ENCODE results near the gene UBR1.

Gene UBR1

DNA sequence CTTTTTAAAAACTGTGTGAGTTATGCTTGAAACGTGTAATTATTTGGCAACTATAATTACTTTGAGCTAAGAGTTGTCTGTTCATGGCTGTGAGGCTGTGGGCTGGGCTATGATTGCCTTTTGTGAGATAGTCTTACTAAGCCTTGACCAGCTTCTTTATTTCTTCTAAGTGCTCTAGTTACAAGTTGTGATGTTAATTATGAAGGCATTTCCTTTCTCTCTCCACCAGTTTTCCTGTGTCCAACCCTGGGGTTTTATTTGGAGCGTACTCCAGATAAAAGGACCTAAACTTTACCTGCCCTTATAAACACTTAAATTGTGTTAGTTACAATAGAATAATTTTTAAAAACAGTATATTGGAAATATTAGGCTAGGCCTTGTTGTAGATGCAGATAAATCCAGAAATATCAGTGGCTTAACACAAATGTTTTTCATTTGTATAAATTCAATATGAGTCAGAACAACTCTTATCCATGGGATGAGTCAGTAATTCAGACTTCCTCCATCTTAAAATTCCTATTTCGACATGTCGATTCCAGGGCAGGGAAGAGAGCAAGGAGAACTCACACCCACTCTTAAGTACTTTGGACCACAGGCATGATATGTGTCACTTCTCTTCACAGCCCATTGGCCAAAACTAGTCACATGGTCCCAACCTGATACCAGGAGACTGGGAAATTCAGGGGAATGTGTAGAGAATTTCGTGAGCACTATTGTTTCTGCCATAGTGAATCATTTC, 44.5 kb upstream of the UBR1 start:
- no peak overlapping the region for H3K27ac ChIP-seq (replicated peaks)
- no peaks in the 10 kb centered on the region for H3K27me3 ChIP-seq (ENCODE audit: insufficient read depth, poor library complexity, severe bottlenecking)
- no peak overlapping the region for H3K4me3 ChIP-seq (replicated peaks; ENCODE audit: insufficient read depth, low read length)
- DNase-seq (ENCODE audit: low read depth in 1 of 2, low spot score in 1 of 2): no peak
- no peak for TF ChIP-seq GABPA (IDR thresholded peaks at IDR 0.05; ENCODE audit: low read depth)
- TF ChIP-seq, protein P1, sequence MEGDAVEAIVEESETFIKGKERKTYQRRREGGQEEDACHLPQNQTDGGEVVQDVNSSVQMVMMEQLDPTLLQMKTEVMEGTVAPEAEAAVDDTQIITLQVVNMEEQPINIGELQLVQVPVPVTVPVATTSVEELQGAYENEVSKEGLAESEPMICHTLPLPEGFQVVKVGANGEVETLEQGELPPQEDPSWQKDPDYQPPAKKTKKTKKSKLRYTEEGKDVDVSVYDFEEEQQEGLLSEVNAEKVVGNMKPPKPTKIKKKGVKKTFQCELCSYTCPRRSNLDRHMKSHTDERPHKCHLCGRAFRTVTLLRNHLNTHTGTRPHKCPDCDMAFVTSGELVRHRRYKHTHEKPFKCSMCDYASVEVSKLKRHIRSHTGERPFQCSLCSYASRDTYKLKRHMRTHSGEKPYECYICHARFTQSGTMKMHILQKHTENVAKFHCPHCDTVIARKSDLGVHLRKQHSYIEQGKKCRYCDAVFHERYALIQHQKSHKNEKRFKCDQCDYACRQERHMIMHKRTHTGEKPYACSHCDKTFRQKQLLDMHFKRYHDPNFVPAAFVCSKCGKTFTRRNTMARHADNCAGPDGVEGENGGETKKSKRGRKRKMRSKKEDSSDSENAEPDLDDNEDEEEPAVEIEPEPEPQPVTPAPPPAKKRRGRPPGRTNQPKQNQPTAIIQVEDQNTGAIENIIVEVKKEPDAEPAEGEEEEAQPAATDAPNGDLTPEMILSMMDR (IDR thresholded peaks at IDR 0.05; ENCODE audit: insufficient read depth, low read length): no peak
- TF ChIP-seq POLR2AphosphoS5 (IDR thresholded peaks at IDR 0.05; ENCODE audit: low read depth): no peak
- TF ChIP-seq, protein P2, sequence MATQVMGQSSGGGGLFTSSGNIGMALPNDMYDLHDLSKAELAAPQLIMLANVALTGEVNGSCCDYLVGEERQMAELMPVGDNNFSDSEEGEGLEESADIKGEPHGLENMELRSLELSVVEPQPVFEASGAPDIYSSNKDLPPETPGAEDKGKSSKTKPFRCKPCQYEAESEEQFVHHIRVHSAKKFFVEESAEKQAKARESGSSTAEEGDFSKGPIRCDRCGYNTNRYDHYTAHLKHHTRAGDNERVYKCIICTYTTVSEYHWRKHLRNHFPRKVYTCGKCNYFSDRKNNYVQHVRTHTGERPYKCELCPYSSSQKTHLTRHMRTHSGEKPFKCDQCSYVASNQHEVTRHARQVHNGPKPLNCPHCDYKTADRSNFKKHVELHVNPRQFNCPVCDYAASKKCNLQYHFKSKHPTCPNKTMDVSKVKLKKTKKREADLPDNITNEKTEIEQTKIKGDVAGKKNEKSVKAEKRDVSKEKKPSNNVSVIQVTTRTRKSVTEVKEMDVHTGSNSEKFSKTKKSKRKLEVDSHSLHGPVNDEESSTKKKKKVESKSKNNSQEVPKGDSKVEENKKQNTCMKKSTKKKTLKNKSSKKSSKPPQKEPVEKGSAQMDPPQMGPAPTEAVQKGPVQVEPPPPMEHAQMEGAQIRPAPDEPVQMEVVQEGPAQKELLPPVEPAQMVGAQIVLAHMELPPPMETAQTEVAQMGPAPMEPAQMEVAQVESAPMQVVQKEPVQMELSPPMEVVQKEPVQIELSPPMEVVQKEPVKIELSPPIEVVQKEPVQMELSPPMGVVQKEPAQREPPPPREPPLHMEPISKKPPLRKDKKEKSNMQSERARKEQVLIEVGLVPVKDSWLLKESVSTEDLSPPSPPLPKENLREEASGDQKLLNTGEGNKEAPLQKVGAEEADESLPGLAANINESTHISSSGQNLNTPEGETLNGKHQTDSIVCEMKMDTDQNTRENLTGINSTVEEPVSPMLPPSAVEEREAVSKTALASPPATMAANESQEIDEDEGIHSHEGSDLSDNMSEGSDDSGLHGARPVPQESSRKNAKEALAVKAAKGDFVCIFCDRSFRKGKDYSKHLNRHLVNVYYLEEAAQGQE (IDR thresholded peaks at IDR 0.05; ENCODE audit: insufficient replicate concordance, low read depth): no peak
- TF ChIP-seq SPI1 (IDR thresholded peaks at IDR 0.05; ENCODE audit: borderline replicate concordance, low read depth): no peak

DNA sequence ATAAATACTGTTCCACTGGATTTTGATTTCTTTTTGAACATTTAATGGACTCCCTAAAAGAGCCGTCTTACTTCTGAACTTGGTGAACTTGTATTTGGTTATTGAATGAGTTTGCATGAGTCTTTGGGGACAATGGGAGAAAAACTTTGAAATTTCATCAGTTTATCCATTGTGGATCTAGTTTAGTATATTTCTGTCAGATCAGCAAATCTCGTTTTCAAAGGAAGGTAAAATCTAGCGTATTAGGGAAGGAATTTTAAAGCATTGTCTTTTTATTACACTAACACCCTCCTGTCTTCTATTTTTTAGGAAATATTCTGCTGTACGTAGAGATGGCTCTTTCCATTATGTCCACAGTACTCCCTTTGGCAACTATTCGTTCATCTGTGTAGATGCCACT, 40.3 kb upstream of the UBR1 start:
- H3K27ac ChIP-seq (replicated peaks): no peak overlapping the region
- no peak for DNase-seq (ENCODE audit: low read depth in 1 of 2, low spot score in 1 of 2)
- no peak for TF ChIP-seq GABPA (IDR thresholded peaks at IDR 0.05; ENCODE audit: low read depth)
- TF ChIP-seq, protein P2 (IDR thresholded peaks at IDR 0.05; ENCODE audit: insufficient replicate concordance, low read depth): no peak
- TF ChIP-seq SPI1 (IDR thresholded peaks at IDR 0.05; ENCODE audit: borderline replicate concordance, low read depth): no peak
- TF ChIP-seq POLR2AphosphoS5 (IDR thresholded peaks at IDR 0.05; ENCODE audit: low read depth): no peak
- TF ChIP-seq, protein P1 (IDR thresholded peaks at IDR 0.05; ENCODE audit: insufficient read depth, low read length): no peak

DNA sequence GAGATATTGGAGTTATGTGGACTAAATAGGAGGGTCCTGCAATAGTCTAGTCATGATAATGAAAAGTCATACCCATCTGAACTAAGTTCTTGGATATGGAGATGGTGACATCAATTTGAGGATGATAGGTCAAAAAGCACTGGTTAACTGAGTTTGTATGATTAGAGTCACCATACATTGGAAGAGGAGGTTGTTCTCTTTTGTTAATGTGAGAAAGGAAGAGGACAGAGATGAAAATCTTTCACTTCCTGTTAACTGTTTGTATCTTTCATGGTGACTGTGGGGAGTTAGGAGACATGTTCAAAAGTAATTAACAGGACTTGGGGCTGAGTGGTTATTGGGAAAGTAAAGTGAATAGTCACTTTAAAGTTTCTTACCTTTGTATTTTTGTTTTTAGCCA, 38.7 kb upstream of the UBR1 start:
- no peak for DNase-seq (ENCODE audit: low read depth in 1 of 2, low spot score in 1 of 2)
- Histone ChIP-seq H3K27ac (replicated peaks) (no peak overlapping the region), H3K27me3 (ENCODE audit: insufficient read depth, poor library complexity, severe bottlenecking) (no peaks in the 10 kb centered on the region), H3K4me3 (replicated peaks; ENCODE audit: insufficient read depth, low read length) (no peak overlapping the region)
- TF ChIP-seq POLR2AphosphoS5 (IDR thresholded peaks at IDR 0.05; ENCODE audit: low read depth): no peak
- TF ChIP-seq SPI1 (IDR thresholded peaks at IDR 0.05; ENCODE audit: borderline replicate concordance, low read depth): peak; percentile 50; the same call in 1 of the 2 replicates

More for the DNA sequence above, 40.3 kb upstream of the UBR1 start:
- Histone ChIP-seq H3K27me3 (ENCODE audit: insufficient read depth, poor library complexity, severe bottlenecking) (no peaks in the 10 kb centered on the region), H3K4me3 (replicated peaks; ENCODE audit: insufficient read depth, low read length) (no peak overlapping the region)

DNA sequence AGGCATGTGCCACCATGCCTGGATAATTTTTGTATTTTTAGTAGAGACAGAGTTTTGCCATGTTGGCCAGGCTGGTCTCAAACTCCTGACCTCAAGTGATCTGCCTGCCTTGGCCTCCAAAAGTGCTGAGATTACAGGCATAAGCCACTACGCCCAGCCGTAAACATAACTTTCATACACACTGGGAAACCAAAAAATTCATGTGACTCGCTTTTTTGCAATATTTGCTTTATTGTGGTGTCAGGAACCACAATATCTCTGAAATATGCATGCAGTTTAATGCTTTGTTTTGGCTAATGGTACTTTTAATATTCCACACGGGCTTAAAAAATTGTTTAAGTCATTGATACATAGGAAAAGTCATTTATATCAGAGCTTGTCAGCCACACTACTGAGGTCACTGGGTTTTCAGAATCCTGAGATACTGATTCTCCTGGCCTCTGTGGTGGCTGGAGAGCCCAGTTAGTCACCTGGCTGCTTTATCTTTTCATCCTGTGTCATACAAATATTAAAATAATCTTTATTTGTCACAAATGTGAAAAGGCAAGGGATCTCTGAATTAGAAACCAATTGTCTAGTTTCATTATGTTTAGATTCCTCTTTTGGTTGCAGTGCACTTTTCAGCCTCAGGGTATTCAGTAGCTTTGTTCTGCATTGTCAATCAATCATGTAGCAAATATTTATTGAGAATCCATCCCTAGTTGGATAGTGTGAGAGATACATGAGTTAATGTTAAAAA, 37.5 kb upstream of the UBR1 start:
- no peak overlapping the region for H3K27ac ChIP-seq (replicated peaks)
- DNase-seq (ENCODE audit: low read depth in 1 of 2, low spot score in 1 of 2): no peak
- no peak overlapping the region for H3K4me3 ChIP-seq (replicated peaks; ENCODE audit: insufficient read depth, low read length)
- H3K27me3 ChIP-seq (ENCODE audit: insufficient read depth, poor library complexity, severe bottlenecking): no peaks in the 10 kb centered on the region
- no peak for TF ChIP-seq POLR2AphosphoS5 (IDR thresholded peaks at IDR 0.05; ENCODE audit: low read depth)
- TF ChIP-seq SPI1 (IDR thresholded peaks at IDR 0.05; ENCODE audit: borderline replicate concordance, low read depth): no peak
- TF ChIP-seq GABPA (IDR thresholded peaks at IDR 0.05; ENCODE audit: low read depth): no peak
- TF ChIP-seq, protein P2 (IDR thresholded peaks at IDR 0.05; ENCODE audit: insufficient replicate concordance, low read depth): no peak
- TF ChIP-seq, protein P1 (IDR thresholded peaks at IDR 0.05; ENCODE audit: insufficient read depth, low read length): no peak
